GM12878 (cell line): ENCODE results near the gene PREX1. TPM values are rescaled to one million over a fixed set of nuclear protein-coding genes. Genes with fewer than 3 reads are reported as not detected.

Experiments
- ATAC-seq: fragments of 200-7000 bp; cut with Tn5 transposase; 3 replicates; pipeline ENCODE4 v1.9.1; 2020; ENCODE audit warnings: mild to moderate bottlenecking, moderate library complexity
- BruUV-seq: library from RNA; stranded (reverse); fragments of 400-500 nt; replicated peaks from 2 replicates; lab custom pipeline; 2021; lab: Mats Ljungman, UMichigan
- CTCF ChIA-PET: fragments of 300-600 bp; sonication (Branson Sonifier 250); formaldehyde crosslinking; extraction: SDS; loops from one replicate; lab custom pipeline; 2021; ENCODE audit warnings: inconsistent platforms; lab: Yijun Ruan, JAX
- POLR2A ChIA-PET: fragments of 350-600 bp; formaldehyde crosslinking; extraction: SDS; loops from one replicate; lab custom pipeline; 2021; ENCODE audit warnings: inconsistent platforms; lab: Charles Lee
- RAD21 ChIA-PET: fragments of 300-600 bp; sonication (Branson Sonifier 250); formaldehyde crosslinking; loops from one replicate; lab custom pipeline; 2023; ENCODE audit warnings: antibody characterized with exemption; ENCODE audit not compliant: unreplicated experiment; lab: Charles Lee
- SMC1A ChIA-PET: fragments of 300-600 bp; sonication (Branson Sonifier 250); formaldehyde crosslinking; loops from one replicate; lab custom pipeline; 2023; ENCODE audit not compliant: unreplicated experiment, uncharacterized antibody; lab: Charles Lee
- DNase-seq: peaks from one replicate; pipeline ENCODE4 v3.0.0-alpha.2; 2011; ENCODE audit warnings: low read depth, low spot score
- FAIRE-seq: peaks from 3 replicates; lab custom pipeline; 2011; peaks lifted over from hg19 to GRCh38; lab: Jason Lieb, UNC
- H2AFZ ChIP-seq: 2 replicates; pipeline ENCODE4 v1.6.0; 2011; ENCODE audit warnings: low read depth, low read length, control low read depth; ENCODE audit not compliant: control insufficient read depth
- H3K27ac ChIP-seq: 2 replicates; pipeline ENCODE4 v1.5.1; 2011; ENCODE audit warnings: control low read depth; ENCODE audit not compliant: control insufficient read depth, insufficient read depth
- H3K27me3 ChIP-seq, 2 experiments: replicated peaks in 1 of 2; 2 replicates each; pipeline versions ENCODE4 v1.6.0 to v1.6.1; 2011; ENCODE audit warnings: low read length in 1 of 2; ENCODE audit not compliant: control insufficient read depth in 2 of 2, insufficient read depth in 2 of 2
- H3K36me3 ChIP-seq, 2 experiments: 2 replicates each; pipeline ENCODE4 v1.5.1; 2011; ENCODE audit warnings: low read length in 1 of 2; ENCODE audit not compliant: control insufficient read depth in 2 of 2, insufficient read depth in 2 of 2
- H3K4me1 ChIP-seq: 2 replicates; pipeline ENCODE4 v1.6.1; 2011; ENCODE audit warnings: mild to moderate bottlenecking, low read length, moderate library complexity, mixed read lengths; ENCODE audit not compliant: control insufficient read depth, insufficient read depth
- H3K4me2 ChIP-seq: 2 replicates; pipeline ENCODE4 v1.6.0; 2011; ENCODE audit warnings: control low read depth; ENCODE audit not compliant: control insufficient read depth, insufficient read depth
- H3K4me3 ChIP-seq: fragments of 200-600 bp; sonication (generic); 2 replicates; pipeline ENCODE4 v1.5.1; 2016
- H3K79me2 ChIP-seq: 2 replicates; pipeline ENCODE4 v1.6.0; 2011; ENCODE audit warnings: low read length; ENCODE audit not compliant: control insufficient read depth, insufficient read depth
- H3K9ac ChIP-seq: 2 replicates; pipeline ENCODE4 v1.8.0; 2011; ENCODE audit warnings: low read length, control low read depth, mixed read lengths; ENCODE audit not compliant: control insufficient read depth, insufficient read depth
- H3K9me3 ChIP-seq: replicated peaks from 3 replicates; pipeline ENCODE4 v1.5.1; 2011; ENCODE audit warnings: mild to moderate bottlenecking, low read length; ENCODE audit not compliant: control insufficient read depth, insufficient read depth
- H4K20me1 ChIP-seq: 2 replicates; pipeline ENCODE4 v1.6.0; 2011; ENCODE audit not compliant: control insufficient read depth, insufficient read depth
- BCLAF1 ChIP-seq: fragments of 450-650 bp; IDR thresholded peaks from 2 replicates; pipeline ENCODE4 v1.6.1; 2017; ENCODE audit warnings: antibody characterized with exemption, mild to moderate bottlenecking, moderate library complexity
- CREB1 ChIP-seq: IDR thresholded peaks from 2 replicates; pipeline ENCODE4 v1.6.1; 2012; ENCODE audit warnings: low read depth, mild to moderate bottlenecking, inconsistent platforms
- EP300 ChIP-seq, 2 experiments: fragments of 150-350 bp in 1 of 2; IDR thresholded peaks; 2 replicates each; pipeline ENCODE4 v1.6.1; 2011 to 2012; ENCODE audit warnings: low read depth in 2 of 2, low read length in 2 of 2, borderline replicate concordance in 1 of 2, improper control_type of control experiment in 1 of 2, inconsistent platforms in 1 of 2; ENCODE audit not compliant: control insufficient read depth in 1 of 2
- FOXK2 ChIP-seq: fragments of 450-650 bp; IDR thresholded peaks from 2 replicates; pipeline ENCODE4 v1.6.1; 2017; ENCODE audit warnings: mild to moderate bottlenecking, moderate library complexity
- FOXM1 ChIP-seq: IDR thresholded peaks from 2 replicates; pipeline ENCODE4 v1.6.1; 2012; ENCODE audit warnings: low read depth, mild to moderate bottlenecking, inconsistent platforms, low read length, moderate library complexity
- HCFC1 ChIP-seq: fragments of 150-350 bp; IDR thresholded peaks from 2 replicates; pipeline ENCODE4 v1.6.1; 2014; ENCODE audit warnings: low read length
- JUNB ChIP-seq: IDR thresholded peaks from 2 replicates; pipeline ENCODE4 v1.6.1; 2016; ENCODE audit warnings: antibody characterized with exemption, mild to moderate bottlenecking
- MXI1 ChIP-seq: fragments of 150-350 bp; IDR thresholded peaks from 2 replicates; pipeline ENCODE4 v1.6.1; 2011; ENCODE audit warnings: low read depth, mild to moderate bottlenecking, inconsistent platforms, low read length, improper control_type of control experiment
- MYC ChIP-seq: IDR thresholded peaks from 2 replicates; pipeline ENCODE4 v1.6.1; 2011; ENCODE audit warnings: mild to moderate bottlenecking, low read length, moderate library complexity, inconsistent platforms; ENCODE audit not compliant: insufficient read depth, insufficient replicate concordance, insufficient read length, severe bottlenecking
- NBN ChIP-seq: fragments of 450-650 bp; IDR thresholded peaks from 2 replicates; pipeline ENCODE4 v1.6.1; 2016
- NFYA ChIP-seq: IDR thresholded peaks from 2 replicates; pipeline ENCODE4 v1.6.1; 2011; ENCODE audit warnings: low read depth, mild to moderate bottlenecking, low read length, improper control_type of control experiment, borderline replicate concordance
- SIX5 ChIP-seq: IDR thresholded peaks from 2 replicates; pipeline ENCODE4 v1.6.1; 2011; ENCODE audit warnings: mild to moderate bottlenecking, low read depth, low read length, moderate library complexity; ENCODE audit not compliant: severe bottlenecking
- SREBF1 ChIP-seq: IDR thresholded peaks from 2 replicates; pipeline ENCODE4 v1.6.1; 2012; ENCODE audit warnings: mild to moderate bottlenecking, low read length
- ZBTB11 ChIP-seq: fragments of 450-650 bp; formaldehyde crosslinking; IDR thresholded peaks from 2 replicates; pipeline ENCODE4 v1.5.0; 2022; ENCODE audit warnings: mild to moderate bottlenecking, missing genetic modification characterization
- ZBTB40 ChIP-seq: fragments of 450-650 bp; IDR thresholded peaks from 2 replicates; pipeline ENCODE4 v1.6.1; 2016; ENCODE audit warnings: mild to moderate bottlenecking, moderate library complexity, borderline replicate concordance
- WGBS: methylation state at CpG from one replicate; pipeline ENCODE4 v1.1.6; 2016; ENCODE audit warnings: low lambda C conversion rate; ENCODE audit not compliant: insufficient replicate concordance, insufficient coverage; ENCODE audit errors: missing lambda C conversion rate; 5-methylcytosine and 5-hydroxymethylcytosine counted together
- in situ Hi-C: fragments of 300-500 bp; cut with MboI; formaldehyde crosslinking; loops from 9 replicates; pipeline ENCODE4 v1.14.3; 2018; ENCODE audit warnings: mixed read lengths
- intact Hi-C: fragments of 100-400 bp; cut with micrococcal nuclease; formaldehyde crosslinking; loops from one replicate; pipeline ENCODE4 v1.14.2; 2022; ENCODE audit not compliant: unreplicated experiment
- polyA plus RNA-seq, 11 experiments: library from polyadenylated mRNA; depleted of rRNA in 4 of 11; unstranded in 6 of 11; stranded (reverse) in 5 of 11; fragments of >200 nt; fragmentation: Nextera tagmentation in 4 of 11; fragmentation: Illumina TruSeq in 1 of 11; extraction: Ambion mirVana in 4 of 11; extraction: Trizol in 1 of 11; gene quantifications; 1 replicate in 1 of 11; 2 replicates in 10 of 11; pipeline versions ENCODE4 v1.2.1 to v1.2.3, GENCODE V29; 2011 to 2016; ENCODE audit warnings: inconsistent platforms in 2 of 11, missing spikeins in 2 of 11, low read depth in 1 of 11
- total RNA-seq, 4 experiments: library from RNA; depleted of rRNA in 3 of 4; stranded (reverse); fragments of >200 nt in 3 of 4; fragmentation: Illumina TruSeq in 1 of 4; extraction: Trizol in 1 of 4; gene quantifications; 2 replicates each; pipeline versions ENCODE4 v1.2.1 to v1.2.3, GENCODE V29; 2013 to 2021

The PREX1 gene
- total and polyA plus RNA-seq, 10 of the 15 experiments (the other 5 are each of a cell fraction or from before 2014, with no cell fraction given), result 2.6 to 114 (median 38.9) TPM

GRCh38 chr20:48776306-48776705 lies 51.5 kb downstream of the PREX1 start:
- POLR2A ChIA-PET, result no interaction called here
- CTCF ChIA-PET, result no interaction called here
- TF ChIP-seq FOXK2, result no peak
- no peak for TF ChIP-seq ZBTB11 (CRISPR knock-in tag)
- TF ChIP-seq JUNB, result no peak
- no peak for TF ChIP-seq NFYA
- no peak for TF ChIP-seq BCLAF1
- no peak for TF ChIP-seq FOXM1
- no peak for TF ChIP-seq NBN
- TF ChIP-seq CREB1, result no peak
- no peak for TF ChIP-seq SIX5
- no peak for TF ChIP-seq EP300 (IDR thresholded peaks at IDR 0.05; ENCODE audit: borderline replicate concordance in 1 of 2, control insufficient read depth in 1 of 2, low read depth in 2 of 2, low read length in 2 of 2)
- TF ChIP-seq MXI1, result no peak
- no peak for TF ChIP-seq SREBF1
- TF ChIP-seq MYC, result no peak
- TF ChIP-seq HCFC1, result no peak
- no peak for TF ChIP-seq ZBTB40
- ATAC-seq (no peak), FAIRE-seq (no peak), DNase-seq (no peak)
- Histone ChIP-seq H3K4me2 (no peak overlapping the region), H3K9me3 (peaks cover 32% of the 10 kb centered on the region), H3K27me3 (no peaks in the 10 kb centered on the region), H3K36me3 (peaks cover 5 to 28% of the 10 kb centered on the region in 2 experiments), H4K20me1 (no peaks in the 10 kb centered on the region; the same call in 1 of the 2 replicates), H3K4me3 (no peak overlapping the region), H3K4me1 (peaks cover 39% of the 10 kb centered on the region), H3K9ac (no peak overlapping the region), H3K79me2 (peaks cover 95% of the 10 kb centered on the region), H3K27ac (no peak overlapping the region), H2AFZ (no peak overlapping the region)
- RAD21 ChIA-PET, result no interaction called here
- SMC1A ChIA-PET, result interaction anchor here (1.0 kb wide), 1 partner anchor 128 kb away, joined by 3 read pairs; no protein-coding TSS in a partner anchor
- in situ Hi-C loops, result no loop called here
- no TSS peak for BruUV-seq
- WGBS, result 67% methylated on average over 7 of the region's 7 CpGs
- intact Hi-C loops, result no loop called here
